ENCODE measurements around the gene ASMTL.
"Not testable (repeated sequence)": the region's sequence is repeated elsewhere in the genome, so short reads cannot be mapped to it uniquely, and the experiment has no call there.

Gene ASMTL

GRCh38 chrX:1453951-1454785, 1.5 kb upstream of the ASMTL start:
- peak; percentile 51 for DNase-seq (ENCODE audit: low read depth)

- no peak for DNase-seq (ENCODE audit: low read depth)
Measured at GRCh38 chrX:1453395-1453783, 680 bp upstream of the ASMTL start.

- no peak for DNase-seq (ENCODE audit: low read depth)
Measured at GRCh38 chrX:1451661-1452515, 821 bp downstream of the ASMTL start.

GRCh38 chrX:1451251-1451660, 1.5 kb downstream of the ASMTL start:
- DNase-seq (ENCODE audit: low read depth), result no peak

GRCh38 chrX:1450361-1451161, 2.1 kb downstream of the ASMTL start:
- DNase-seq (ENCODE audit: low read depth), result no peak

GRCh38 chrX:1449823-1450149, 2.9 kb downstream of the ASMTL start:
- DNase-seq (ENCODE audit: low read depth), result no peak

- no peak for DNase-seq (ENCODE audit: low read depth)
Measured at GRCh38 chrX:1449036-1449822, 3.5 kb downstream of the ASMTL start.

- DNase-seq (ENCODE audit: low read depth), result not testable (repeated sequence)
Measured at GRCh38 chrX:1448573-1449001, 4.1 kb downstream of the ASMTL start.

GRCh38 chrX:1447969-1448572, 4.6 kb downstream of the ASMTL start:
- not testable (repeated sequence) for DNase-seq (ENCODE audit: low read depth)

GRCh38 chrX:1446984-1447968, 5.4 kb downstream of the ASMTL start:
- DNase-seq (ENCODE audit: low read depth), result not testable (repeated sequence)

GRCh38 chrX:1444561-1445500, 7.9 kb downstream of the ASMTL start:
- no peak for DNase-seq (ENCODE audit: low read depth)

GRCh38 chrX:1443496-1444075, 9.1 kb downstream of the ASMTL start:
- no peak for DNase-seq (ENCODE audit: low read depth)

GRCh38 chrX:1442724-1443367, 9.9 kb downstream of the ASMTL start:
- DNase-seq (ENCODE audit: low read depth), result no peak

GRCh38 chrX:1442016-1442665, 10.6 kb downstream of the ASMTL start:
- no peak for DNase-seq (ENCODE audit: low read depth)

- DNase-seq (ENCODE audit: low read depth), result no peak
Measured at GRCh38 chrX:1440506-1440905, 12.2 kb downstream of the ASMTL start.

- DNase-seq (ENCODE audit: low read depth), result no peak
Measured at GRCh38 chrX:1435241-1435895, 17.3 kb downstream of the ASMTL start.

GRCh38 chrX:1434871-1435240, 17.9 kb downstream of the ASMTL start:
- no peak for DNase-seq (ENCODE audit: low read depth)
